HG03095 (cell line): ENCODE measurements around the gene GTF2A1L.
"Not testable (repeated sequence)": the region's sequence is repeated elsewhere in the genome, so short reads cannot be mapped to it uniquely, and the experiment has no call there.

Experiments used
- ATAC-seq: cut with Tn5 transposase; IDR thresholded peaks from one replicate; pipeline ENCODE4 v1.9.1; 2021; ENCODE audit warnings: moderate library complexity; ENCODE audit not compliant: unreplicated experiment

The GTF2A1L gene

GRCh38 chr2:48607307-48608014, 10.2 kb upstream of the GTF2A1L start:
- no peak for ATAC-seq

GRCh38 chr2:48613211-48613610, 4.4 kb upstream of the GTF2A1L start:
- ATAC-seq = no peak

GRCh38 chr2:48614581-48614980, 3.1 kb upstream of the GTF2A1L start:
- ATAC-seq = not testable (repeated sequence)

GRCh38 chr2:48619526-48619925, 1.9 kb downstream of the GTF2A1L start:
- no peak for ATAC-seq

GRCh38 chr2:48620604-48621003, 2.9 kb downstream of the GTF2A1L start:
- ATAC-seq = no peak

- not testable (repeated sequence) for ATAC-seq
Measured at GRCh38 chr2:48622691-48623090, 5.0 kb downstream of the GTF2A1L start.

GRCh38 chr2:48624696-48625095, 7.0 kb downstream of the GTF2A1L start:
- no peak for ATAC-seq

- no peak for ATAC-seq
Measured at GRCh38 chr2:48626047-48626446, 8.4 kb downstream of the GTF2A1L start.

- no peak for ATAC-seq
Measured at GRCh38 chr2:48633143-48633542, 15.5 kb downstream of the GTF2A1L start.

GRCh38 chr2:48635786-48636185, 18.1 kb downstream of the GTF2A1L start:
- no peak for ATAC-seq

- no peak for ATAC-seq
Measured at GRCh38 chr2:48638261-48638660, 20.6 kb downstream of the GTF2A1L start.

- ATAC-seq = no peak
Measured at GRCh38 chr2:48651158-48651790, 33.6 kb downstream of the GTF2A1L start.

GRCh38 chr2:48668992-48669391, 51.3 kb downstream of the GTF2A1L start:
- peak; percentile 81 for ATAC-seq

GRCh38 chr2:48673581-48673980, 55.9 kb downstream of the GTF2A1L start:
- no peak for ATAC-seq

- no peak for ATAC-seq
Measured at GRCh38 chr2:48674933-48675332, 57.3 kb downstream of the GTF2A1L start.

- ATAC-seq = no peak
Measured at GRCh38 chr2:48677450-48677849, 59.8 kb downstream of the GTF2A1L start.

- no peak for ATAC-seq
Measured at GRCh38 chr2:48685126-48685525, 67.5 kb downstream of the GTF2A1L start.

GRCh38 chr2:48691935-48692691, 74.5 kb downstream of the GTF2A1L start:
- no peak for ATAC-seq

GRCh38 chr2:48693066-48693465, 75.4 kb downstream of the GTF2A1L start:
- no peak for ATAC-seq

GRCh38 chr2:48693645-48694044, 76.0 kb downstream of the GTF2A1L start:
- ATAC-seq = no peak

- ATAC-seq = no peak
Measured at GRCh38 chr2:48694149-48694548, 76.5 kb downstream of the GTF2A1L start.

- ATAC-seq = no peak
Measured at GRCh38 chr2:48695991-48696390, 78.3 kb downstream of the GTF2A1L start.
